NCI-H2227 treated with DMSO at 0.1 percent for 48 hours (cell line): Measurements from ENCODE around the gene BST1.

Experiments
- DNase-seq: peaks from one replicate; lab custom pipeline; 2025; lab: John Stamatoyannopoulos, UW

The BST1 gene

GRCh38 chr4:15702941-15703403 lies at the start of gene BST1:
Gene BST1, plus strand, starts transcription at chr4:15703065. Its CDS starts 80 bp downstream, at chr4:15703145.
- DNase-seq = peak; percentile 26

DNA sequence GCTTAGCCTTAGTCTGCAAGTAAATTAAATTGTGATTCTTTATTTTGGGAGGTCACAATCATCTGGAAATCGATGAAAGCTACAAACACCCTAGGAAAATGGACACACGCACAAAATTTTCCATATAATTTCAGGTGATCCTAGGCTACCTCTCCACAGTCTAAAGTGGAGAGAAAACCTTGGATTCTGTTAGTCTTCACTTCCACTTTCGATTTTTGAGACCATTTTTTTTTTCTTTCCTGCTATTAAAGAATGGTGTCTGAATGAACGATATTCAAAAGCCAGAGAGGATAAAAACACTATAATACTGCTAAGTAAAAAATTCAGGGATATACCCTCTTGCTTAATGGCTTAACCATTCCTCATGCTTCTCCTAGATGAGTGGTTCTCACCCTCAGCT lies 49.4 kb upstream of the BST1 start:
- DNase-seq = no peak

DNA sequence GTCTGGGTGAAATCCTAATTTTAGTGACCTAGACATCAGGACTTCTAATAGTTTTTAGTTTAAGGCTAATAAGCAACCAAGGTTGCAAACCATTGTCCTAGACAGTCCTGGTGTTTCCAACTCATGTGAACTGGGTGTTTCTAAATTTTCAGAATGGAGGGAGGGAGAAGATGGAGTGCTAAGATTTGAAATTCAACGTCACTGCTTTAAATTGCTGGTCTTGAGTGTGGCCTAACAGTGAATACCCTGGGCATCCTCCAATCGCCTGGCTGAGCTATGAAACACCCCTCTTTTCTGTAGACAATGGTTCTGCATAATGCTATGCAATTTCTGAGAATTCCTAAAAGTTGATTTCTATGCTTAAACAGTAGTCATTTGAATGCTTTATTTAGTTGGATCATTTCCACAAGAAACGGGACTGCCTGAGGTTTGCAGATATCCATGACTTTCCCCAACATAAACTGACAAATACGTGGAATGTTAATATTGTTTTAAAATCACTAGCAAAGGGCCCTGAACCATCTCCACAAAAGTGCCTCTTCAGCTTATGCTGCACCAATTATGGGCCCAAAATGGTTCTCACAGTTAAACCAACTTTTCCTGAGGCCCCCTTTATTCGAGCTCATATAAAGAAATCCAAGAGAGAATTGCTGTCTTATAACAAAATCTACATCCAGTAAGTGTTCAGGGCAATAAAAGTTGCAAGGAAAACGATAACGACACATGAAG lies 48.8 kb upstream of the BST1 start:
- peak; percentile 18 for DNase-seq

- DNase-seq = no peak
These were observed 48.2 kb upstream of the BST1 start for GRCh38 chr4:15654593-15655222.

DNA sequence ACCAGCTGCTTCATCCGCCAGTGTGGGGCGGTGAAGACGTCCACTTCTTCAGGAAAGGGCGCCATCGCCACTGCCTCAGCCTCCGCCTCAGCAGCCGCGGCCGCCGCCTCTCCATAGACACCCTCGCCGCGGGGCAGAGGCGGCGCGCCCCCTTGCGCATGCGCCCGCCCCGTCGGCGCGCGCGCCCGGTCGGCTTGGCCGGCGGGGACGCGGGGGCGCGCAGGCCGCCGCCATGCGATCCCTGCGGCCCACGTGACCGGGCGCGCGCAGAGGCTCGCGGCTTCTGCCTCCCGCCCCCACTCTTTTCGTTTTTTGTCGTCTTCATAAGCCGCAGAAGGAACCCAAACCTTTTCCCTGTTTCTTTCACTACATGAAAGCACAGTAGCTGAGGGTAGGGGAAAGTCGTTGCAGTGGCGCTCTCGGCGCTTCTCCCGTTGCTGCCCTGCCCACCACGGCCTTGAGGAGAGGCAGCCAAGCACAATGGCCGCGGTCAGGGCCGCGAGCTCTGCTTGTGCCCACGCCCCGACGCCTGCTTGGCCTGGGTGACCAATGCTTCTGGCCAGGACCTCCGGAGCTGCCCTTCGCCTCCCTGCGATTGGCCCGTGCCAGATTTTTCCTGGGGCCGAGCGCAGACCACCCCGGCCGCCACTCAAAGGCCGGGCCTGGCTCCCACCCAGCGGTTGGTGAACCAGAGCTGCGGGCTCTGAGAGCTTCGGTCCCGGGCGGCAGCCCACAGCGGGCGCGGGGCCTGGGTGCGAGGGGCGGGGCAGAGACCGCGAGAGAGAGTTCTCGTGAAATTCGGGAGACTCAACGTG lies 47.4 kb upstream of the BST1 start, which contains the start of gene FBXL5:
TSS of gene FBXL5 (minus strand) at position 135 of the 815 bp plus-strand sequence. CDS start at position 65, 70 bp downstream.
- DNase-seq = peak; percentile 68

DNA sequence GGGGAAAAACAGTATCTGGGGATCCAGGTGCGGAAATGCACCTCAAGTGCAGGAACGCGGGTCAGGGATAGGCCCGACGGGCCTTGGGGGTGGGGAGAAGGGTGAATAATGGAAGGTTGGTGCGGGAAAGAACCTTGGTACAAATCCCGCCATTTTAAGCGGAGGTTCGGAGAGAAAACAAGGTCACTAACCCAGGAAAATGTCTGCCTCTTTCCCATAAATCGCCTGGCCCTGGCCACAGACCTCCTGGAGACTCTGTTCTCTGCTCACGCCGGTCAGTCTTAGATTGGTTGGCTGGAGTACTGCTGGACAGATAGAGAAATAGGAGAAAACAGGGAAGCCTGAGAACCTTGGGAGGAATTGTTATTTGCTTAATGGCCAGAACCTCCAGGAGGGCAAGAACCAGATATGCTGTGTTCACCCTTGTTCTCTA lies 46.8 kb upstream of the BST1 start:
- DNase-seq = peak; percentile 46

GRCh38 chr4:15657366-15657765 lies 45.5 kb upstream of the BST1 start:
- DNase-seq = no peak

GRCh38 chr4:15658136-15658770 lies 44.6 kb upstream of the BST1 start:
- no peak for DNase-seq

DNA sequence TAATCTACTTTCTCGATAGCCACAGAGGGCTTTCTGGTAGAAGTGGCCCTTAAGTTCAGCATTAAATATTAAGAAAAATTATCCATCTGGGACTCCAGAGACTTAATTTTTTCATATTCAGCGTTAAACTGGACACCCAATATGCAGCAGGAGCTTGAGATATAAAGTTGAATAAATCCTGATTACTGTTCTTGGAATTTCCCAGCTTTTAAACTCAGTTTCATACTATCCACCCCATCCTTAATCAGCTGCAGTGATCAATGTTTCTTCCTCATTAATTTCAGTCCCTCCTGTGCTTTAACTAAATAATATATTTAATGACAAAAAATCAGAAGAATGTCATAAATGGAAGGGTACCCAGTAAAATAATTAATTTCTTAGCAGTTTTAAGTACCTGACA lies 44.1 kb upstream of the BST1 start:
- DNase-seq = no peak

DNA sequence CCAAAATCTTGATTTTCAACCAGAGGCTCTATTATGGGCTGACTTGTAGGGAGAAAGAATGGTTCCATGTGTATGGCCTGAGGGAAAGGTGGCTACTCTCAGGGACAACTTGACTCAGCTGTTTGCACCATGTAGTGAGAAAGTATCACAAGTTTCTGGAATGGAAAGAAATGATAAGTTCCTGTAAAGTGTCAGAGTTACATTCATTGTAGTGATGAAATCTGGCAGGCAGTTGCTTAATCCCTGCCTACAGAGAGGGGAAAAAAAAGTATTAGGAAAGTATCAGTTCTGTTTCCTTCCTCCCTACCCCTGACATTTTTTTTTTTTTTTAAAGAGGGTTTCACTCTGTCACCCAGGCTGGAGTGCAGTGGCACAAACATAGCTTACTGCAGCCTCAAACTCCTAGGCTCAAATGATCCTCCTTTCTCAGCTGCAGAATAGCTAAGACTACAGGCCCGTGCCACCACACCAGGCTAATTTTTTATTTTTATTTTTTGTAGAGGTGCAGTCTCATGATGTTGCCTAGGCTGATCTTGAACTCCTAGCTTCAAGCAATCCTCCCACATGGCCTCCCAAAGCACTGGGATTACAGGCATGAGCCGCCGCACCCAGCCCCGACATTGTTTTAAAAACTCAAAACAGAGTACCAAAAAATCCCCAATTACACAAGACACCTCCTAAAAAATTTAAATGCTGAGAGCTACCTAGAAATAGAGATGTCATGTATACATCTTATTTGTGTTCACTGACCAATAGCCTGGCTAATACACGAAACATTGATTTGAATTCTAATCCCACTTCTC lies 42.9 kb upstream of the BST1 start:
- DNase-seq = no peak

DNA sequence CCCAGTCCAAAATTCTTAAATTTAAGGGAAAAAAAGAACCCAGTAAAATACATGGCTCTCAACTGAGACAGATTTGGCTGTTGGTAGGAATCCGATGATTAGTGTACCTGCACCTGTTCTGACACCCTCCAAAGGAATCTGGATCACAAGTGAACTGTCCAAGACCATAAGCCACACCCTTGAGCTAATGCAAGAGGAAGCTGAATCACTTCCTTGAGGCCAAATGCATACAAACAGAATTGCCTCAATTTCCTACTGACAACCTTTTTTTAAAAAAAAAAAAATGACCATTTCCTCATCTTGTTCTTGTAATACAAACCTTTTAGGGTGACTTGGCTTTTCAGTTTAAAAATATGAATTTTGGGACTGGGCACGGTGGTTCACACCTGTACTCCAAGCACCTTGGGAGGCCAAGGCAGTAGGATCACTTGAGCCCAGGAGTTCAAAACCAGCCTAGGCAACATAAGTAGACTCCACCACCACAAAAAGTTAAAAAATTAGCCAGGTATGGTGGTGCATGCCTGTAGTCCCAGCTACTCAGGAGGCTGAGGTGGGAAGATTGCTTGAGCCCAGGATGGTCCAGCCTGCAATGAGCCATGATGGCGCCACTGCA lies 37.0 kb upstream of the BST1 start:
- DNase-seq = no peak

GRCh38 chr4:15667006-15667405 lies 35.9 kb upstream of the BST1 start:
- no peak for DNase-seq

DNA sequence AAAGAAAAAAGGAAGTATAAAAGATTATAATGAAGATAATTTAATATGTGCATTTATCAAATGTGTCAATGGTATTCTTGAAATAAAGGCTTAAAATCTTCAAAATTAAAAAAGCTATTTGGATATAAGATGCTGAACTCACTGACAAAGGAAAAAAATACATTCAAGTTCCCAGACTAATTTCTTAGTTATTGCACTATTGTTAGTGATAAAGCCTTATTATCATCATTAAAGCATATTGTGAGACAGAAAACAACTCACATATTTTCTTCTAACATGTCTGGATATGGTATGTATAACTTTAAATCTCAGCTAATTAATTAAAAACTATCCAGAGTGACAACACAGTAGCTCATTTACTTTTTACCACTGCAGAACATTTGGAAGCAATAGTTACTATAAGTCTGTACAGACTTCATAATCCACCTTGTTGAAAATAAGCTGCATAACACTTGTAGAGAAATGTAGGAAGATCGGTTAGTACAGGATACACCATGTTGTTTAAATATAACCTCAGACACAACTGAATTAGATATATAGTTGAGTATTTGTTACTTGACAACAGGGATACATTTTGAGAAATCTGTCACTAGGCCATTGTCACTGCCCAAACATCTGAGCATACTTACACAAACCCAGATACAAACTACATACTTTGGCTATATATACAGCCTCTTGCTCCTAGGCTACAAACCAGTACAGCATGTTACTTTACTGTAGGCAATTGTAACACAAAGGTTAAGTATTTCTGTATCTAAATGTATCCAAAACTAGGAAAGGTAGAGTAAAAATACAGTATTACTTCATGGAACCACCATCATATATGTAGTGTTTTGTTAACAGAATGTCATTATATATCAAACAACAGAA lies 34.1 kb upstream of the BST1 start:
- no peak for DNase-seq

GRCh38 chr4:15670576-15670975 lies 32.3 kb upstream of the BST1 start:
- DNase-seq = no peak

DNA sequence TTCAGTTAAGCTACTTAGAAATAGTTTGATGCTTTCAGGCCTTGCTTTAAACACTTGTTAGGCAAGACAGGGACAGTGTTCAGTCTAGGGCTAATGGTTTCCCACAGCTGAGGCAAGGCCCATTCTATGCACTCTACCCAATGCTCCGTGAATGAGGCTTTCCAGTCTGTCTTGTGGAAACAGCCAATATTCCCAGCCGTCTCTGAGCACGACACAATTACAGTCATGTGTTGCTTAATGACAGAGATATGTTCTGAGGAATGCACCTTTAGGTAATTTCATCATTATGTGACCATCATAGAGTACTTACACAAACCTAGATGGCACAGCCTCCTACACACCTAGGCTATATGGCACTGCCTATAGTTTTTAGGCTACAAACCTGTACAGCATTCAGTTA lies 30.8 kb upstream of the BST1 start:
- DNase-seq = no peak

DNA sequence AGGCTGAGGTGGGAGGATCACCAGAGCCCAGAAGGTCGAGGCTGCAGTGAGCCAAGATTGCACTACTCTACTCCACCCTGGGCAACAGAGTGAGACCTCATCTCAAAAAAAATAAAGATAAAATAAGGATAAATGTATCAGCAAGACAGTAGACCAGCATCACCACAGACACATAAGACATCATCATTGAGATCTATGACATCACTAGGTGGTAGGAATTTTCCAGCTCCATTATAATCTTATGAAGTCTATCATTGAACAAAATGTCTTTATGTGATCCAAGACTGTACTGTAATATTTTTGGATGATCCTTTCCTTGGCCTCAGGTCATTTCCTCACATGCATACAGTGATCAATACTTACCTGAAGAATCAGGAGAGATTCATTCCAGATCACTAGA lies 29.5 kb upstream of the BST1 start:
- DNase-seq = no peak

DNA sequence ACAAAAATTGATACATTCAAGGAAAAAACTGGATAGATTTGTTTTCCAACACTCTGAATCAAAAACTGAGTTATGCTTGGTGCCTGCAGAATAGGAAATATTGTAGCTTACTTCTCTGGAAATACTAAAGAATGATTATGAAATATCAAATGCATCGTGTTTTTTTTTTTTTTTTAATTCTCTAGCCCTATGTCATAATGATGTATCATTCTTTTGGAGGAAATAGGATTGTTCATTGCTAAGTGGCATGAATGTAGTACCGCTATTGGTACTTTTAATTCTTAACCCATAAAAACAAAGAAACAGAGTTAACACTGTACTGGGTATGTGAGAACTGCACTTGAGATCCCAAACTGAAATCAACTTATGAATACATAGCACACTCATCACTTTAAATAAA lies 28.8 kb upstream of the BST1 start:
- DNase-seq = no peak

DNA sequence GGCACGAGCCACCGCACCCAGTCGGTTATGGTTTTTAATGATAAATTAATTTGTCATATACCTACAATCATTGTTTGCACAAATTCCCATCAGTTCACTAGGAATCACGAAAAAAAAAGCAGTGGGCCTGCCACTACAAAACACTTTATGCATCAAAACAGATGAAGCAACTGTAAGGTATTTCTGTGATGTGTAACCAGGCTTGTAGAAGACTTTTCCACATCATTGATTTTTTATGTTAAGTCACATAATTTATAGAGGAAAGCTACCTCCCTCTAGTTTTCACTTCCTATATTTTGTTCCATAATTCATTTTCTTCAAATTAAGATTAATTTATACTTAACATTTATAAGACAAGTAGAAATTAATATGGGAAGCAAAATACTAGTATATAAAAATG lies 27.9 kb upstream of the BST1 start:
- DNase-seq = no peak

GRCh38 chr4:15675356-15675755 lies 27.5 kb upstream of the BST1 start:
- DNase-seq = no peak

GRCh38 chr4:15676039-15676438 lies 26.8 kb upstream of the BST1 start:
- DNase-seq = no peak
